ENCODE data around the gene SLC9A3.
"Not testable (repeated sequence)": the region's sequence is repeated elsewhere in the genome, so short reads cannot be mapped to it uniquely, and the experiment has no call there.

The SLC9A3 gene

DNA sequence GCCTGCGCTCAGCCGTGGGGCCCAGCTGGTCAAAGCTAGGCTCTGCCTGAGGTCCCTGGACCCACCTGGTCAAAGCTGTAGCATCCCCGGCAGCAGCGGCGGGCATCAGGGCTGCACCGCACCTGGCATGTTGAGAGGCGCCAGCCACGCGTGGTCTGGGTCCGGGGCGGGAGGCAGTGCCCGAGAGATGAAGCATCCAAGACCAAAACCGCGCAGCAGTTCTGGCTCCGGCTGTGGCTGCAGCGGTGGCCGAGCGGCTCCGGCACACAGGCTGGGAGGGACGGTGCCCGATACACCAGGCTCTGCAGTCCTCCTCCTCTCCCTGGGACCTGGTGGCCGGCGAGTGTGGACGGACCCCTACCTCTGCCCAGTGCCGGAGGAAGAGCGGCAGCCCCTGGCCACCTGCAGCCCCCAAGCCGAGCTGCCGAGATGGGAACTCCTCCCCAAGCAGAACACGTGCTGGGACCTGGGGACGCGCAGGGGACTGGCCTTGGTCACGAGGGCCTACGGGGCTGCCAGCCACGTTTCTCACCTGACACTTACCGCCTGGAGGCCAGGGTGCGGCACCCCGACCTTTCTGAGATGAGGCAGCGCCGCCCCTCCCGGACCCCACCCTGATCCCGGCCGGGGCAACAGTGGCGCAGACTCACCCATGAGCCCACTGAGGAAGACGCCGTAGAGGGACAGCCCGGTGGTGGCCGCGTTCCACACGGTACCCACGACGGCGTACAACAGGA, 33.0 kb downstream of the SLC9A3 start:
- no peak overlapping the region for H3K4me3 ChIP-seq (ENCODE audit: control insufficient read depth, low read depth, low read length)
- TF ChIP-seq CTCF (IDR thresholded peaks at IDR 0.05; ENCODE audit: control insufficient read depth, insufficient read depth, low read depth, low read length, missing control alignments), result no peak
- DNase-seq (ENCODE audit: low read depth), result no peak

- DNase-seq (ENCODE audit: low read depth), result no peak
- TF ChIP-seq CTCF (IDR thresholded peaks at IDR 0.05; ENCODE audit: control insufficient read depth, insufficient read depth, low read depth, low read length, missing control alignments), result no peak
- no peak overlapping the region for H3K4me3 ChIP-seq (ENCODE audit: control insufficient read depth, low read depth, low read length)
Measured at GRCh38 chr5:490116-491106, 33.8 kb downstream of the SLC9A3 start.

- no peak overlapping the region for H3K4me3 ChIP-seq (ENCODE audit: control insufficient read depth, low read depth, low read length)
- TF ChIP-seq CTCF (IDR thresholded peaks at IDR 0.05; ENCODE audit: control insufficient read depth, insufficient read depth, low read depth, low read length, missing control alignments), result no peak
- no peak for DNase-seq (ENCODE audit: low read depth)
Measured at GRCh38 chr5:489689-490080, 34.6 kb downstream of the SLC9A3 start.

DNA sequence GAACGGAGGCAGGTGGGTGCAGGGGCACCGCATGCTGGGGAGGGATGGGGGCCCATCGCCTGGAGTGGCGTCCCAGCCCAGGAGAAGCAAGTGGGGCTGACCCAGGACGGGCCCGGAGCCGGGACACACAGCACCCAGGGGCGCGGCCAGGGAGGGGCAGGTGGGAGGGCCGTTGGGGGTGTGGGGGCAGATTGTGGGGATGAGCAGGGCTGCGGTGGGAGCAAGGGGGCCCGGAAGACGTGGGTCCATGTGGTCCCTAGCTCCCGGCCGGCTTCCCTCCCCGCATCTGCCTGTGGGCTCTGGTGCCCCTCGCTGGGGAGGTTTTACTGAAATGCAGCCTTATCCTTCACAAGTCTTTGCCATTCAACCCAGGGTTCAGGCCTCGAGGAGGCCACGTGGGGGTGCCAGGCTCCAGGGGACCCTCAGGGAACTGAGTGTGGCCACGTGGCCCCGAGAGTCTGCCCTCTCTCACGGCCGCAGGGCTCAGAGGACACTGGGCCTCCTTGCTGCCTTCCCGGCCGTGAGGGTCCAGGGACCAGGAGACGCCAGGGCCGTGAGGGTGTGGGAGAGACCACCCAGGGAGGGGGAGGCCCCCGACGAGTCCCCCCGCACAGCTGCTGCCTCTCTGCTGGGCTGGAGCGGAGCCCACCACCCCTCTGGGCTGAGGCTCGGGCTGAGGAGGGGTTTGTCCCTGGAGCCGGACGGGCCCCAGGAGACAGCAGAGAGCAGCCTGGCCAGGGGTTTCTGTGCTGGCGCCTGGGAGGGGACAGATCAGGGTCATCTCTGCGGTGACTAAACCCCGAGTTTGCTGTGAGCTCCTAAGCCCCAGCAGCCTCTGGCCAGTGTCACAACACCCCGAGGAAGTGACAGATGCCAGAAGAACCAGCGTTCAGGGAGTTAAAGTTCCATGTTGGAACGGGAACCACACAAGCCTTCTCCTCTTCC, 35.2 kb downstream of the SLC9A3 start:
- DNase-seq (ENCODE audit: low read depth), result no peak
- no peak overlapping the region for H3K4me3 ChIP-seq (ENCODE audit: control insufficient read depth, low read depth, low read length)
- TF ChIP-seq CTCF (IDR thresholded peaks at IDR 0.05; ENCODE audit: control insufficient read depth, insufficient read depth, low read depth, low read length, missing control alignments), result no peak

DNA sequence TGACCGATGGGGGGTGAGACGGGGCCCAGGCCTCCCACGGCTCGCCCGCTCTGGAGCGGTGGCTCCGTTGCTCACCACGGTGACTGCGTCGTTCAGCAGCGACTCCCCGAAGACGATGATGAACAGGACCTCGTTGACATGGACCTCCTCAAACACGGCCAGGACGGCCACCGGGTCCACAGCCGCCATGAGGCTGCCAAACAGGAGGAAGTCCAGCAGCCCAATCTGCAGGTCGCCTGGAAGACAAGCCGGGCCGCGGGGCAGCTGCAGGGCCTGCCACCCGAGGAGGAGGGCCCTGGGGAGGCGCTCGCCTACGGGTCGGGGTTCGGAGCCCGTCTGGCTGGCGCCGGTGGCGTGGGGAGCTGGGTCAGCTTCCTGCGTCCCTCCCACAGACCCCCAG, 36.0 kb downstream of the SLC9A3 start:
- no peak for TF ChIP-seq CTCF (IDR thresholded peaks at IDR 0.05; ENCODE audit: control insufficient read depth, insufficient read depth, low read depth, low read length, missing control alignments)
- no peak for DNase-seq (ENCODE audit: low read depth)
- no peak overlapping the region for H3K4me3 ChIP-seq (ENCODE audit: control insufficient read depth, low read depth, low read length)

- DNase-seq (ENCODE audit: low read depth); H3K4me3 ChIP-seq (ENCODE audit: control insufficient read depth, low read depth, low read length): not testable (repeated sequence)
Measured at GRCh38 chr5:486597-486996, 37.7 kb downstream of the SLC9A3 start.

All from AG09309 (cell line).